HEK293 (cell line): Measurements from ENCODE around the gene USHBP1.
A peak's percentile ranks its signal among the peaks of the same experiment; 100 is the strongest.

Experiments
- CTCF ChIA-PET: fragments of 350-600 bp; formaldehyde crosslinking; extraction: SDS; loops from one replicate; lab custom pipeline; 2021; ENCODE audit warnings: antibody characterized with exemption; lab: Yijun Ruan, JAX
- POLR2A ChIA-PET: fragments of 300-600 bp; formaldehyde crosslinking; extraction: SDS; loops from one replicate; lab custom pipeline; 2020; ENCODE audit warnings: antibody characterized with exemption, inconsistent platforms; lab: Yijun Ruan, JAX
- H3K27ac ChIP-seq: fragments of 200-500 bp; sonication (Bioruptor generic); 2 replicates; pipeline ENCODE4 v1.5.1; 2014; ENCODE audit warnings: low read depth, low read length, control low read depth, inconsistent platforms; ENCODE audit errors: extremely low read depth
- H3K36me3 ChIP-seq, 2 experiments: fragments of 200-500 bp in 1 of 2; sonication (Bioruptor generic) in 1 of 2; 1 replicate in 1 of 2; 2 replicates in 1 of 2; pipeline ENCODE4 v1.5.1; 2014 to 2017; ENCODE audit warnings: inconsistent platforms in 2 of 2, low read length in 2 of 2; ENCODE audit not compliant: control insufficient read depth in 2 of 2, insufficient read depth in 1 of 2
- H3K4me1 ChIP-seq: fragments of 200-500 bp; sonication (Bioruptor generic); 2 replicates; pipeline ENCODE4 v1.5.1; 2014; ENCODE audit warnings: mild to moderate bottlenecking, low read length, inconsistent platforms; ENCODE audit not compliant: control insufficient read depth, insufficient read depth
- H3K4me3 ChIP-seq: 2 replicates; pipeline ENCODE4 v1.5.1; 2011; ENCODE audit warnings: low read depth, mild to moderate bottlenecking, control low read depth, low read length, moderate library complexity
- H3K9me3 ChIP-seq: fragments of 200-500 bp; sonication (Bioruptor generic); 2 replicates; pipeline ENCODE4 v1.5.1; 2014; ENCODE audit warnings: low read depth, low read length, inconsistent platforms; ENCODE audit not compliant: control insufficient read depth, insufficient read depth
- EGR2 ChIP-seq: fragments of 450-650 bp; formaldehyde crosslinking; IDR thresholded peaks from 2 replicates; pipeline ENCODE4 v1.5.1; 2016; ENCODE audit warnings: low read depth, missing biosample characterization, missing genetic modification characterization
- HOXD13 ChIP-seq: sonication (generic); formaldehyde crosslinking; IDR thresholded peaks from 2 replicates; pipeline ENCODE4 v1.8.0; 2022; ENCODE audit warnings: missing genetic modification reagents, borderline replicate concordance
- KLF10 ChIP-seq: fragments of 450-650 bp; IDR thresholded peaks from 2 replicates; pipeline ENCODE4 v1.5.1; 2018; ENCODE audit warnings: missing biosample characterization, mild to moderate bottlenecking, missing genetic modification characterization
- REPIN1 ChIP-seq: fragments of 450-650 bp; formaldehyde crosslinking; IDR thresholded peaks from 2 replicates; pipeline ENCODE4 v1.5.1; 2017; ENCODE audit warnings: missing biosample characterization, missing genetic modification characterization, low read depth
- SP3 ChIP-seq: fragments of 450-650 bp; formaldehyde crosslinking; IDR thresholded peaks from 2 replicates; pipeline ENCODE4 v1.5.1; 2016; ENCODE audit warnings: missing biosample characterization, missing genetic modification characterization
- ZBTB7A ChIP-seq: fragments of 450-650 bp; formaldehyde crosslinking; IDR thresholded peaks from 2 replicates; pipeline ENCODE4 v1.5.1; 2016; ENCODE audit warnings: low read depth, missing biosample characterization, missing genetic modification characterization
- ZFHX2 ChIP-seq: fragments of 450-650 bp; formaldehyde crosslinking; conservative IDR thresholded peaks from 2 replicates; pipeline ENCODE4 v1.5.1; 2016; ENCODE audit warnings: missing biosample characterization, missing genetic modification characterization
- ZNF138 ChIP-seq: fragments of 450-650 bp; formaldehyde crosslinking; IDR thresholded peaks from 2 replicates; pipeline ENCODE4 v1.5.1; 2016; ENCODE audit warnings: missing biosample characterization, missing genetic modification characterization, borderline replicate concordance
- ZNF155 ChIP-seq: fragments of 450-650 bp; formaldehyde crosslinking; IDR thresholded peaks from 2 replicates; pipeline ENCODE4 v1.5.1; 2016; ENCODE audit warnings: missing biosample characterization, missing genetic modification characterization
- ZNF211 ChIP-seq: fragments of 450-650 bp; formaldehyde crosslinking; IDR thresholded peaks from 2 replicates; pipeline ENCODE4 v1.5.1; 2016; ENCODE audit warnings: low read depth, missing biosample characterization, missing genetic modification characterization
- ZNF221 ChIP-seq: fragments of 450-650 bp; formaldehyde crosslinking; IDR thresholded peaks from 2 replicates; pipeline ENCODE4 v1.5.1; 2017; ENCODE audit warnings: missing biosample characterization, missing genetic modification characterization, borderline replicate concordance
- ZNF266 ChIP-seq: fragments of 450-650 bp; formaldehyde crosslinking; IDR thresholded peaks from 2 replicates; pipeline ENCODE4 v1.5.1; 2016; ENCODE audit warnings: missing biosample characterization, missing genetic modification characterization, low read depth
- ZNF571 ChIP-seq: fragments of 450-650 bp; formaldehyde crosslinking; IDR thresholded peaks from 2 replicates; pipeline ENCODE4 v1.5.0; 2017; ENCODE audit warnings: missing biosample characterization, missing genetic modification characterization
- ZNF596 ChIP-seq: fragments of 450-650 bp; IDR thresholded peaks from 2 replicates; pipeline ENCODE4 v1.5.0; 2018; ENCODE audit warnings: missing biosample characterization, mild to moderate bottlenecking, missing genetic modification characterization, moderate library complexity
- ZNF654 ChIP-seq: fragments of 450-650 bp; formaldehyde crosslinking; IDR thresholded peaks from 2 replicates; pipeline ENCODE4 v1.5.1; 2016; ENCODE audit warnings: low read depth, missing biosample characterization, missing genetic modification characterization
- ZNF792 ChIP-seq: fragments of 450-650 bp; formaldehyde crosslinking; IDR thresholded peaks from 2 replicates; pipeline ENCODE4 v1.5.1; 2016; ENCODE audit warnings: missing biosample characterization, missing genetic modification characterization
- TF ChIP-seq, protein P1 (sequence below): fragments of 450-650 bp; formaldehyde crosslinking; IDR thresholded peaks from 2 replicates; pipeline ENCODE4 v1.5.1; 2016; ENCODE audit warnings: missing biosample characterization, missing genetic modification characterization
- TF ChIP-seq, protein P2 (sequence below): fragments of 450-650 bp; formaldehyde crosslinking; IDR thresholded peaks from 2 replicates; pipeline ENCODE4 v1.5.1; 2016; ENCODE audit warnings: missing biosample characterization, missing genetic modification characterization, borderline replicate concordance
- TF ChIP-seq, protein P3 (sequence below): fragments of 450-650 bp; formaldehyde crosslinking; IDR thresholded peaks from 2 replicates; pipeline ENCODE4 v1.5.1; 2017; ENCODE audit warnings: missing biosample characterization, missing genetic modification characterization

The USHBP1 gene

DNA sequence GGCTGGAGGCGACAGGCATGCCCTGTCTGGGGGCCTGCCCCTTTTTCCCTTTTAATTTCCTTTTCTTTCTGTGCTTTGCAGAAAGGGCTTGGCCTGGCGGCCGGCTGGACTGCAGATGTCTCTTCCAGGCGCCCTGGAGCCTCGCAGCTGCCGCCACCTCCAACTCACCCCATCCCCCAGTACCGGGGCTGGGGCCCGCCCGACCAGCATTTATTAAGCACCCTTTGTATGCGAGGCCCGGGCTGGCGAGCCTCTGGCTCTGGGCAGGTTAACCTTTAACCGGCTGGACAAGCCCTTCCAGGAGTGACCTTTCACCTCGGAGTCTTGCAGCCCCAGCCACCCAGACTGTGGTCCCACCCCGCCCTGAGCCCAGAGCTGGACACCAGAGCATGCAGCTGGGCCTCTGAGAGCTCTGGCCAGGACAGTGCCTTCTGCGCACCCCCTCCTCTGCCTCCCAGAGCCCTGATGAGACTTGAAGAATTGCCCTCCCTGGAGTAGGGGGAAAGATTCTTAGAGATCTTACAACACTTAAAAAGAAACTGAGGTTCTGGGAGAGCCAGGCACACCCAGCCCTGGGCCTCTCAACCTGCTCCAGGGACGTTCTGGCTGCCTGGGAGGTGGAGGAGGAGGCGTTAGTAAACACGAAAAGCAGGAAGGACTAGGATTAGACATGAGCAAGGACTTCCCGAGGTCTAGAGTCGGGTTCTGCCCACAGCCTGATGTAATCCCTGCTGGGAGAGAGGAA lies 17.7 kb downstream of the USHBP1 start:
- H3K4me1 ChIP-seq: peaks cover 10% of the 10 kb centered on the region
- no peaks in the 10 kb centered on the region for H3K36me3 ChIP-seq
- H3K9me3 ChIP-seq: no peaks in the 10 kb centered on the region
- peak overlapping the region; percentile 45 for H3K4me3 ChIP-seq
- CTCF ChIA-PET: no interaction called here
- POLR2A ChIA-PET: no interaction called here
- H3K27ac ChIP-seq: peak overlapping the region; percentile 79; the same call in 1 of the 2 replicates
- TF ChIP-seq EGR2 (tag by site-specific recombination): peak; percentile 73; the same call in 1 of the 2 replicates
- TF ChIP-seq ZFHX2 (tag by site-specific recombination): peak; percentile 83
- peak; percentile 78; the same call in 1 of the 2 replicates for TF ChIP-seq ZNF792 (tag by site-specific recombination)
- no peak for TF ChIP-seq ZNF211
- TF ChIP-seq, protein P1, sequence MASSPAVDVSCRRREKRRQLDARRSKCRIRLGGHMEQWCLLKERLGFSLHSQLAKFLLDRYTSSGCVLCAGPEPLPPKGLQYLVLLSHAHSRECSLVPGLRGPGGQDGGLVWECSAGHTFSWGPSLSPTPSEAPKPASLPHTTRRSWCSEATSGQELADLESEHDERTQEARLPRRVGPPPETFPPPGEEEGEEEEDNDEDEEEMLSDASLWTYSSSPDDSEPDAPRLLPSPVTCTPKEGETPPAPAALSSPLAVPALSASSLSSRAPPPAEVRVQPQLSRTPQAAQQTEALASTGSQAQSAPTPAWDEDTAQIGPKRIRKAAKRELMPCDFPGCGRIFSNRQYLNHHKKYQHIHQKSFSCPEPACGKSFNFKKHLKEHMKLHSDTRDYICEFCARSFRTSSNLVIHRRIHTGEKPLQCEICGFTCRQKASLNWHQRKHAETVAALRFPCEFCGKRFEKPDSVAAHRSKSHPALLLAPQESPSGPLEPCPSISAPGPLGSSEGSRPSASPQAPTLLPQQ (tag by site-specific recombination): 0 out of 2 replicates have a peak, but pooled peaks have one; percentile 7
- TF ChIP-seq, protein P2, sequence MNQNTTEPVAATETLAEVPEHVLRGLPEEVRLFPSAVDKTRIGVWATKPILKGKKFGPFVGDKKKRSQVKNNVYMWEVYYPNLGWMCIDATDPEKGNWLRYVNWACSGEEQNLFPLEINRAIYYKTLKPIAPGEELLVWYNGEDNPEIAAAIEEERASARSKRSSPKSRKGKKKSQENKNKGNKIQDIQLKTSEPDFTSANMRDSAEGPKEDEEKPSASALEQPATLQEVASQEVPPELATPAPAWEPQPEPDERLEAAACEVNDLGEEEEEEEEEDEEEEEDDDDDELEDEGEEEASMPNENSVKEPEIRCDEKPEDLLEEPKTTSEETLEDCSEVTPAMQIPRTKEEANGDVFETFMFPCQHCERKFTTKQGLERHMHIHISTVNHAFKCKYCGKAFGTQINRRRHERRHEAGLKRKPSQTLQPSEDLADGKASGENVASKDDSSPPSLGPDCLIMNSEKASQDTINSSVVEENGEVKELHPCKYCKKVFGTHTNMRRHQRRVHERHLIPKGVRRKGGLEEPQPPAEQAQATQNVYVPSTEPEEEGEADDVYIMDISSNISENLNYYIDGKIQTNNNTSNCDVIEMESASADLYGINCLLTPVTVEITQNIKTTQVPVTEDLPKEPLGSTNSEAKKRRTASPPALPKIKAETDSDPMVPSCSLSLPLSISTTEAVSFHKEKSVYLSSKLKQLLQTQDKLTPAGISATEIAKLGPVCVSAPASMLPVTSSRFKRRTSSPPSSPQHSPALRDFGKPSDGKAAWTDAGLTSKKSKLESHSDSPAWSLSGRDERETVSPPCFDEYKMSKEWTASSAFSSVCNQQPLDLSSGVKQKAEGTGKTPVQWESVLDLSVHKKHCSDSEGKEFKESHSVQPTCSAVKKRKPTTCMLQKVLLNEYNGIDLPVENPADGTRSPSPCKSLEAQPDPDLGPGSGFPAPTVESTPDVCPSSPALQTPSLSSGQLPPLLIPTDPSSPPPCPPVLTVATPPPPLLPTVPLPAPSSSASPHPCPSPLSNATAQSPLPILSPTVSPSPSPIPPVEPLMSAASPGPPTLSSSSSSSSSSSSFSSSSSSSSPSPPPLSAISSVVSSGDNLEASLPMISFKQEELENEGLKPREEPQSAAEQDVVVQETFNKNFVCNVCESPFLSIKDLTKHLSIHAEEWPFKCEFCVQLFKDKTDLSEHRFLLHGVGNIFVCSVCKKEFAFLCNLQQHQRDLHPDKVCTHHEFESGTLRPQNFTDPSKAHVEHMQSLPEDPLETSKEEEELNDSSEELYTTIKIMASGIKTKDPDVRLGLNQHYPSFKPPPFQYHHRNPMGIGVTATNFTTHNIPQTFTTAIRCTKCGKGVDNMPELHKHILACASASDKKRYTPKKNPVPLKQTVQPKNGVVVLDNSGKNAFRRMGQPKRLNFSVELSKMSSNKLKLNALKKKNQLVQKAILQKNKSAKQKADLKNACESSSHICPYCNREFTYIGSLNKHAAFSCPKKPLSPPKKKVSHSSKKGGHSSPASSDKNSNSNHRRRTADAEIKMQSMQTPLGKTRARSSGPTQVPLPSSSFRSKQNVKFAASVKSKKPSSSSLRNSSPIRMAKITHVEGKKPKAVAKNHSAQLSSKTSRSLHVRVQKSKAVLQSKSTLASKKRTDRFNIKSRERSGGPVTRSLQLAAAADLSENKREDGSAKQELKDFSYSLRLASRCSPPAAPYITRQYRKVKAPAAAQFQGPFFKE: no peak

DNA sequence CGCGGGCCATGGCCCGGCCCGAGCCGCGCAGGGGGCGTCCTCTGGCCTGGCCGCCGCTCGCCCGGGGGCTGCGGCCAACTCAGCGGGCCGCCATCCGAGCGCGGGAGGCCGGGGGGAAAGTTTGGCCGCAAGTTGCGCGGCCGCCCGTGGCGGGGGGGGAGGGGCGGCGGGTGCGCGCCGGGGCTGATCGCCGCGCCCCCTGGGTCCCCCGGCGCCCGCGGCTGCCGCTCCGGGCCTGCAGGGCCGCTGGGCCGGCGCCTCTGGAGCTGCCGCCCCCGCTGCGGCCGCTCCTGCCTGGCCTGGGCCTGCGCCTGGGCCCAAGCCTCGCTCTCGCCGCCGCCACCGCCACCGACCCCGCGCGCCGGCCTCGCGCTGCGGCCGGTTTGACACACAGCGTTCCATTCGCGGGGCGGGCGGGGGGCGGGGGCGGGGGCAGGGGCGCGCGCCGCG lies 19.0 kb downstream of the USHBP1 start, which contains the start of gene NR2F6:
Gene NR2F6 (minus strand): TSS at position 385 of the 450 bp plus-strand sequence. CDS start 699 bp downstream, outside the sequence.
- peak within 1 kb of the TSS; percentile 82; the same call in 1 of the 2 replicates for H3K27ac ChIP-seq
- H3K9me3 ChIP-seq: no peaks in the 10 kb centered on the region
- no peak for TF ChIP-seq ZNF792 (tag by site-specific recombination)
- no peak for TF ChIP-seq ZNF571 (tag by site-specific recombination)
- TF ChIP-seq ZNF654 (tag by site-specific recombination): no peak
- TF ChIP-seq ZNF221 (tag by site-specific recombination): no peak
- no peak for TF ChIP-seq REPIN1
- TF ChIP-seq ZNF266 (tag by site-specific recombination): no peak
- no peak for TF ChIP-seq ZNF596
- no peak for TF ChIP-seq KLF10 (tag by site-specific recombination)
- TF ChIP-seq, protein P3, sequence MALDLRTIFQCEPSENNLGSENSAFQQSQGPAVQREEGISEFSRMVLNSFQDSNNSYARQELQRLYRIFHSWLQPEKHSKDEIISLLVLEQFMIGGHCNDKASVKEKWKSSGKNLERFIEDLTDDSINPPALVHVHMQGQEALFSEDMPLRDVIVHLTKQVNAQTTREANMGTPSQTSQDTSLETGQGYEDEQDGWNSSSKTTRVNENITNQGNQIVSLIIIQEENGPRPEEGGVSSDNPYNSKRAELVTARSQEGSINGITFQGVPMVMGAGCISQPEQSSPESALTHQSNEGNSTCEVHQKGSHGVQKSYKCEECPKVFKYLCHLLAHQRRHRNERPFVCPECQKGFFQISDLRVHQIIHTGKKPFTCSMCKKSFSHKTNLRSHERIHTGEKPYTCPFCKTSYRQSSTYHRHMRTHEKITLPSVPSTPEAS (tag by site-specific recombination): no peak
- TF ChIP-seq ZNF155 (tag by site-specific recombination): no peak
- TF ChIP-seq ZNF138 (tag by site-specific recombination): no peak
- no peak for TF ChIP-seq ZBTB7A (tag by site-specific recombination)
- no peak for TF ChIP-seq HOXD13
- no peak for TF ChIP-seq SP3 (tag by site-specific recombination)
- H3K4me1 ChIP-seq: peaks cover 10% of the 10 kb centered on the region
- H3K36me3 ChIP-seq: peaks cover 0 to 8% of the 10 kb centered on the region in 2 experiments; a peak in 1 of 3 replicates
- POLR2A ChIA-PET: interaction anchor here (0.6 to 6.8 kb wide), 6 partner anchors 10 to 87 kb away, joined by 3 to 29 read pairs (median 3); partner anchors contain the start of genes BABAM1, MRPL34, OCEL1 and USE1
- peak within 1 kb of the TSS; percentile 76 for H3K4me3 ChIP-seq
- CTCF ChIA-PET: interaction anchor here (0.6 kb wide), 1 partner anchor 52 kb away, joined by 3 read pairs; no protein-coding TSS in a partner anchor
